Left kidney (tissue), 2 donors: Measurements from ENCODE around the gene NPHP4. TPM values are rescaled to one million over a fixed set of nuclear protein-coding genes. Genes with fewer than 3 reads are reported as not detected.

Source experiments
- DNase-seq: peaks from one replicate; pipeline ENCODE4 v3.0.0-alpha.2; 2013
- polyA plus RNA-seq: library from polyadenylated mRNA; unstranded; fragments of 120-200 nt; gene quantifications from one replicate; pipeline ENCODE4 v1.2.1, GENCODE V29; 2013; ENCODE audit not compliant: insufficient read length

NPHP4 gene
- polyA plus RNA-seq, 1 donor, result 12.9 TPM

- no peak for DNase-seq
Measured at GRCh38 chr1:5831600-5832335, 160.5 kb downstream of the NPHP4 start.

DNA sequence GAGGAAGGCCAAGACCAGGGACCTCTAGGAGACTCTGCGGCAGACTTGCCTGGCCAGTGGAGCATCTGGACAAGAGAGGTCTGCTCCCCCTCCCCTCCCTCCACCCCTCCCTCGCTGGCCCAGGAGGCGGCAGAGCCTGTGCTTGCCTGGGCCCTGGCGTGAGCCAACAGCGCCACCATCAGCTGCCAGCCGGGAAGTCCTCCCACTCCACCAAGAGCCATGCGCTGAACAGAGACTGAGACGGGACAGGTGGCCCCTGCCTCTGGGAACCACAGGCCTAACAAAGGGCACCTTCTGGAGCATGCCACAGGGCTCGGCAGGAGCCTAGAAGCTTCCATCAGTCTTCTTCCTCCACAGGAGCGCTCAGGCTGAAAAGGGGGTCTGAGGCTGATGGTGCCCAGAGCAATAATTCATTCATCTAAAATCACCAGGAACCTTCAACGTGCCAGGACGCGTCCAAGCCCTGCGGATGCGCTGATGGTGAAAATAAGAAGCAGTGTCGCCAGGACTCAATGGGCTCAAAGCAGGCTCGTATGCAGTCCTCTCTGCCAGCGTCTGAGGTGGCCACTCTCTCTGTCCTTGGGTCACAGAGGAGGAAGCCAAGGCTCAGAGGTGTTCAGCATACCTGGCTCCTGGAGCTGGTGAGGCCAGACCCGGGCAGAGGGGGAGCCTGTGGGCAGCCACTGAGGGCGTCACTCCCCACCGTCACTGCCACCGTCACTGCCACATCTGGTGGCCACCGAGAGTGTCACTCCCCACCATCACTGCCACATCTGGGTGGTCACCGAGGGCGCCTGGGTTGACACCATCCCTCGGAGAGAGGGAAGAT is 161.2 kb downstream of the NPHP4 start:
- no peak for DNase-seq

- no peak for DNase-seq
Measured at GRCh38 chr1:5829414-5829813, 162.8 kb downstream of the NPHP4 start.

DNA sequence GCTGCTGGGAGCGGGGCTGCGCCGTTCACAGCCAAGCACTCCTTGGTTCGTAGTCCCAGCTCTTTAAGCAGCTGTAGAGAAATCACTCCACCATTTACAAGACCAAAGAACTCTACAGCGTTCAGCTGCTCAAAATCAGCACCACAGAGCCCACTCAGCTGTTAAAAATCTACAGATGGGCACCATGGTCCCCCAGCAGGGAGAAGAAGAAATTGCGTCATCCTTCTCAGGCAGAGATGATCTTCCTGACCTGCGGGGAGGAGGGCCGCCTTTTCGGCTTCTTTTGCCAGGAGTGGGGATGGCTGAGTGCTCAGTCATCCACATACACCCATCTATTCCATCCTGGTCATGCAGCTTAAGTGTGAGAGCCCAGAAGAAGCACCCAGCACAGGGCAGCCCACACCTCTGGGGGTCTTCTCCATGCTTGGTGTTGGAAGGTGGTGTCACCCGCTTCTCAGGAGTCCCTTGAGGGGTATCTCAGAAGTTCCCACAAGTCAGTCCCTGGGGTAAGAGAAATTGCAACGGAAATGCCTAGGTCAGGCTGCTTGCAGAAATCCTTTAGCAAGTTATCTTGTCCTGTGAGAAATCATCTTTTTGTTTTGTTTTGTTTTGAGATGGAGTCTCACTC is 163.8 kb downstream of the NPHP4 start:
- no peak for DNase-seq

GRCh38 chr1:5827516-5827915 is 164.7 kb downstream of the NPHP4 start:
- DNase-seq, result no peak

DNA sequence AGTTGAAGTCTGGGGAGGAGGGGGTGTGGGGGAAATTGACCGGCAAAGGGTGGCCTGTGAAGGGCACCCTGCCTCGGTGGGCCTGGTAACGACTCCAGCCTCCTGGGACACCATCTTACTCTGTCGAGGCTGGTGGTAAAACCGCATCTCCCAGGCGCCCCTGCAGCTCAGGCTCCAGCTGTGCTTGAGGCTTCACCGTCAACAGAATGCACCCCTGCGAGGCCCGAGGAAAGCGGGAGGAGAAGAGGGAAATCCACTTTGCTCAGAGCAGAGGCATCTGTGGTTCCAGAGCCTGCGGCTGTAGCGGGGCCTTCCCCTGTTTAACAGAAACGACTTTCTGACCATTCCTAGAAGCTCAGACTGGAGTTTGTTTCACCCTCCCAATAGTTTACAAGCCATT is 165.6 kb downstream of the NPHP4 start:
- DNase-seq, result no peak

DNA sequence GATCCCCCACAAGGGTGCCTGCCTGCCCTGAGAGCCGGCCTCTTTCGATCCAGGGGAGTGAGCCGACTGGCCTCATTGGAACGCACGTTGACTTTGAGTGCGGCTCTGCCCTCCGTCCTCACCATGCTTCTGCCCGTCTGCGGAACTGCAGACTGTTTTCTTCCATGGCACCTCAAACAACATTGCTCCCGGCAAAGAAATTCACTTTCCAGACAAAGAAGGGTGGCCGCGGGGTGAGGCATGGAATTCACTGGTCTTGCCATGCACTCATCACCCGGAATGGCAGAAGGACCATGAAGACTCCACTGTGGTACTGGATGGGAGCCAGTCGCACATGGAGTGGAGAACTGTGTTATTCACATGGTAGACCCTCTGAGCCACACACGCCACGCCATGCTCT is 169.5 kb downstream of the NPHP4 start:
- no peak for DNase-seq

DNA sequence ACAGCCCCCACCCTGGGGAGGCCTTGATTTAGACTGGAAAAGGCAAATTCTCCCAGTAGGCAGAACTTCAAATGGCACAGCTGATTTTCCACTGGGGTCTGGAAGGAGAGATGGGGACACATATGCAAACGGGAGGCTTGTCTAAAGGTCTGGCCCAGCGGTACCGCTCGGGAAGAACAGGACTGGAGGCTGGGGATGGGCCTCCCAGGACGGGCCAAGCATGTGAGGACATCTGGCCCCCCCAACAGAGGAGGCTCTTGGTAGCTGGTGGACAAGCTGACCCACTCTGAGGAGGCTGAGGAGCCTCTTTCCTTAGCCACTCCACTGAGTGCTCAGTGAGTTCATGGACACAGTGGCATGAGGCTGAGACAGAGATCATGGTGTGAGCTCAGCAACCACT is 170.0 kb downstream of the NPHP4 start:
- DNase-seq, result no peak

- no peak for DNase-seq
Measured at GRCh38 chr1:5821540-5822176, 170.6 kb downstream of the NPHP4 start.

DNA sequence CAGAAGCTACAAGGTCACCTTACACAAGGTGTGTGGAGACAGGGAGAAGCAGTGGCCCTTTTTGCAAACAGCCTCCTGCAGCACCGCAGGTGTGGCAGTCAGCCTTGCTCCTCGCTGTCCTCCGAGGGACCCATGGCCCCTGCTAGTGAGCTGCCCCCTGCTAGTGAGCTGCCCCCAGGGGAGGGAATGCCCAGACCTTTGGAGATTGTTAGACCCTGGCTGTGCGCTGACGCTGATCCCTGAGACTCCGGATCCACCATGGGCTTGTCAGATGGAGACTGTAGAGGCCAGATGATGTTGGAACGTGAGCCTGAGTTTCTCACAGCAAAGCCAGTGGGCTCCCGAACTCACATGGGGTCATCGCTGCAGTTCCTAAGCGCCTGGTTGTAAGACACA is 172.2 kb downstream of the NPHP4 start:
- no peak for DNase-seq

- DNase-seq, result no peak
Measured at GRCh38 chr1:5819391-5820025, 172.7 kb downstream of the NPHP4 start.

GRCh38 chr1:5818755-5819154 is 173.5 kb downstream of the NPHP4 start:
- no peak for DNase-seq

DNA sequence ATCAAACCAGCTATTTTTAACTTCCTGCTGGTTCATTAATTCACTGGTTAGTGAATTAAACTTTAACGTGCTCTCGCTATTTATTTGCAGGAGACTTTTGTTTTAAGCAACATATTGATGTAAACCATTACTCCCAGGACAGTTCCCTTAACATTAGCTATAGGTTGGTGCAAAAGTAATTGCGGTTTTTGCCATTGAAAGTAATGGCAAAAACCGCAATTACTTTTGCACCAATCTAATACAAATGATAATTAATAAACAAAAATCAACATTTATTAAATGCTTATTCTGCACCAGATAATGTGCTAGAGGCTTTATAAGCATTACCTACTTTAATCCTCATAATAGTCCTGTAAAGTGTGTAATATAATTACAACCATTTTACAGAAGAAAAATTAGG is 176.5 kb downstream of the NPHP4 start:
- no peak for DNase-seq

GRCh38 chr1:5815211-5815610 is 177.0 kb downstream of the NPHP4 start:
- no peak for DNase-seq

DNA sequence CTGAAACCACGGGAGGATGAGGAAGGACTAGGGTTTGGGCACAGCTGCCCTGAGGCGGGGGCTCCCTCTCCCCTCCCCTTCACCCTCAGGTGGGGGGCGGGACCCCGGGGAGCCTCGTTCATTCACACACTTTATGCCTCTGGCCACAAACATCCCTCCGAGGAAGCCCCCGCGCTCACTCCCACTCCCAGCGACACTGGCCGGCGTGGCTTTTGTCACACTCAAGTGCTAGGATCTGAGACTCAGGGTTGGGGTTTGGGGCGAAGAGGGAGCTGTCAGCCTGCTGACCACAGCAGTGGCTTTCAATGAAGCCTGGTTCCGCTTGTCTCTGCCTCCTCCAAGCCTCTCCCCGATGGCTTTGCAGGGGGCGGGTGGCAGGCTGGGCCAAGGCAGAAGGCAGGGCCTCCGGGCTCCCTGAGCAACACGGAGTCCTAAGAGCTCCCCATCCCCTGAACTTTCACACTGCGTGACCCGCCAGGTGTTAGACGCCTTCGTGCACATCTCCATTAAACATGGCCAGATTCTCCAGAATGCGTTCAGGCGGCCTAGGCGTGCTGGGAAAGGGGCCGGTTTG is 178.1 kb downstream of the NPHP4 start:
- DNase-seq, result no peak

- no peak for DNase-seq
Measured at GRCh38 chr1:5813480-5813879, 178.7 kb downstream of the NPHP4 start.

Other genes with a start within 250 kb of the NPHP4 start
- gene KCNAB2, start 53.5 kb upstream of the NPHP4 start, polyA plus RNA-seq, result 3.5 TPM
- 0.28 TPM for gene CHD5, start 187.9 kb upstream of the NPHP4 start, polyA plus RNA-seq
- 542 TPM for gene RPL22, start 207.2 kb upstream of the NPHP4 start, polyA plus RNA-seq
- gene RNF207, start 213.7 kb upstream of the NPHP4 start, polyA plus RNA-seq, result 40.6 TPM
- gene ICMT, start 243.5 kb upstream of the NPHP4 start, polyA plus RNA-seq, result 64.4 TPM